Vagina (tissue), 2 donors: ENCODE measurements around the gene UFM1.

Experiments used
- CTCF ChIP-seq, 3 experiments: fragments of 450-650 bp in 2 of 3; fragments of 200-600 bp in 1 of 3; sonication (generic) in 1 of 3; IDR thresholded peaks; one replicate each; pipeline ENCODE4 v1.5.1; 2017 to 2019; ENCODE audit warnings: antibody characterized with exemption in 3 of 3, mild to moderate bottlenecking in 2 of 3, moderate library complexity in 2 of 3
- POLR2A ChIP-seq, 2 donors: fragments of 450-650 bp; IDR thresholded peaks; one replicate each; pipeline ENCODE4 v1.6.1; 2017; ENCODE audit warnings: antibody characterized with exemption in 2 of 2, mild to moderate bottlenecking in 2 of 2, moderate library complexity in 2 of 2
- POLR2AphosphoS5 ChIP-seq, 2 donors: sonication (generic); formaldehyde crosslinking; IDR thresholded peaks; one replicate each; pipeline ENCODE4 v1.9.0; 2017; ENCODE audit warnings: antibody characterized with exemption in 2 of 2, mild to moderate bottlenecking in 2 of 2, low read depth in 1 of 2; ENCODE audit not compliant: insufficient read depth in 1 of 2

- TF ChIP-seq CTCF (IDR thresholded peaks at IDR 0.05) (no peak), POLR2A (IDR thresholded peaks at IDR 0.05) (no peak), POLR2AphosphoS5 (IDR thresholded peaks at IDR 0.05; ENCODE audit: insufficient read depth in 1 of 2, low read depth in 1 of 2) (no peak)
Measured at GRCh38 chr13:38372820-38373383, 23.3 kb downstream of the UFM1 start.
